GM21447 (cell line): Measurements from ENCODE around the gene RFX2.
"Not testable (repeated sequence)": the region's sequence is repeated elsewhere in the genome, so short reads cannot be mapped to it uniquely, and the experiment has no call there.

ENCODE experiments used
- ATAC-seq: cut with Tn5 transposase; IDR thresholded peaks from one replicate; pipeline ENCODE4 v1.9.1; 2021; ENCODE audit not compliant: unreplicated experiment

The RFX2 gene

GRCh38 chr19:5974721-5975387 lies 135.4 kb downstream of the RFX2 start:
- no peak for ATAC-seq

DNA sequence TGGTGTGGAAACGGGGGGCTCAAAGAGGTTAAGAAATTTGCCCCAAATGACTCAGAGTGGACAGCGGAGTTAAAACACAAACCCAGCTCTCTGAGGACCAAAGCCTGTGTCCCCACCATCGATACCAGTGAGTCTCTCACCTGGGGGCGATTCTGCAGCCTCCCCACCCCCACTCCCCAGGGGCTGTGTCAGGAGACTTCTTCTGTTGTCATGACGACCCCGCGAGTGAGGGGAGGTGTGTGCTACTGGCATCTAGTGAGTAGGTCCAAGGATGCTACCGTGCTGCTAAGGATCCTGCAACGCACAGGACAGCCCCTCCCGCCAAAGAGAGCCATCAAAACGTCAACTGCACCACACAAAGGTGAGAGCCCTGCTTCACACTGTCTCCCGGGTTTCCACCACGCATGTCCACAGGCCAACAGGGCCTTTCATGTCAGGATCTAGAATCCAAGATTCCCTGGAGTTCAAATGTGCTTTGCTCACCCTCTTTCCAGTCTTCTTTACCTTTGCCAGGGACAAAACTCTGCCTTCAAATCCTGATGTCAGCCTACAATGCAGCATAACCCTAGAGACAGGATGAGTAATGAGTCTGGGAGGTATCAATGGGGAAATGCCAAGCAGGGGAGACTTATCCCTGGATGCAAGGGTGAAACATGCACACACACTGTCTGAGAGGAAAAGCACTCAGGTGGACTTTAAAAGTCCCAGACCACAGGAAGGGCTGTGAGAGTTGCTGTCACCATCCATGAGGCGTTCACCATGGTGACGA lies 136.2 kb downstream of the RFX2 start:
- ATAC-seq = no peak

DNA sequence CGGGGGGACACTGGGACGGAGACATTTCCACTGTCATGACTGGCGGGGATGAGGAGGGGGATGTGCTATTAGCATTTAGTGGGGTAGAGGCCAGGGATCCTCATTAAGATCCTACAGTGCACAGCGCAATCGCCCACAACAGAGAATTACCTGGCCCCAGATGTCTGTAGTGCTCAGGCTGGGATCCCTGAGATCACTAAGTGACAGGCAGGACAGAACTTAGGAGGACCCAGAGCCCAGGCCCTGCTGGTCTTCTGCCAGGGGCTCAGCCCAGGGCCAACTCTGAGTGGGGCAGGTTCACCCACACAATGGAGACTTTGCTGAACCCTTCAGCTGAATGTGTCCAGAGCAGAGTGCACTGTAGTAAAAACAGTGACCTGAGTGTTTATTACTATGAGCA lies 136.9 kb downstream of the RFX2 start:
- no peak for ATAC-seq

DNA sequence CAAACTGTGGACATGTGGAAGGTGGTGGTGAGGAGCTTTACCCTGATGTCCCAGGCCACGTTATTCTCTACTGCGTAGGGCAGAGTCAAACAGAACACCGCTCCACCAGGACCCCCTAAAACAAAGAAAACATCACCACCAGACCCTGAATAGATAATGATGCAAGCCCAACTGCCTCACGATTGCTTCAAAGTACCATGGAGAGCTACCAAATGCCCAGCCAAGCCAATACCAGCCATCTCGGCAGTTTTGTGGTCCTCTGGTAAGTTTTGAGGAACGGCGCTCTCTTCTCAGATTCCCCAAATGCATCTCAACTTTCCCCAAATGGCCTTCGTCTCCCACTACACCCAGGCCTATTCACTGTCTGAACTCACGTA lies 138.0 kb downstream of the RFX2 start:
- ATAC-seq = no peak

GRCh38 chr19:5971714-5972354 lies 138.5 kb downstream of the RFX2 start:
- ATAC-seq = no peak

DNA sequence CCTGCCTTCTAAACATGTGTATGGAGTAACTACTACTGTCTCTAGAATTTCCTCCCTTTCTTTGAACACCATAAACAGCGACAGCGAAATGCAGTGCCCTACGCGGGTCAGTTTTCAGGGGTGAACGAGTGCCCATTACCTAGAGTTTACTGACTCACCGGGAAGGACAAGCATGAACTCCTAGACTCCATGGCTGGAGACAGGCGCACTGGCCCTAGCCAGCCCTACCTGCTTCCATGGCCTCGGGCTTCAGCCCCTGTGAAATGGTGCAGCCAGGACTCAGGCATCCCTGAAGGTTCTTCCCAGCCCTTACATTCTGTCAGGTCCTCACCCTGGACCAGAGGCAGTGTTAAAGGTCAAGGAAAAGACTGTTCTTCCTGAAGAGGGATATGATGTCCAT lies 140.8 kb downstream of the RFX2 start:
- ATAC-seq = no peak

DNA sequence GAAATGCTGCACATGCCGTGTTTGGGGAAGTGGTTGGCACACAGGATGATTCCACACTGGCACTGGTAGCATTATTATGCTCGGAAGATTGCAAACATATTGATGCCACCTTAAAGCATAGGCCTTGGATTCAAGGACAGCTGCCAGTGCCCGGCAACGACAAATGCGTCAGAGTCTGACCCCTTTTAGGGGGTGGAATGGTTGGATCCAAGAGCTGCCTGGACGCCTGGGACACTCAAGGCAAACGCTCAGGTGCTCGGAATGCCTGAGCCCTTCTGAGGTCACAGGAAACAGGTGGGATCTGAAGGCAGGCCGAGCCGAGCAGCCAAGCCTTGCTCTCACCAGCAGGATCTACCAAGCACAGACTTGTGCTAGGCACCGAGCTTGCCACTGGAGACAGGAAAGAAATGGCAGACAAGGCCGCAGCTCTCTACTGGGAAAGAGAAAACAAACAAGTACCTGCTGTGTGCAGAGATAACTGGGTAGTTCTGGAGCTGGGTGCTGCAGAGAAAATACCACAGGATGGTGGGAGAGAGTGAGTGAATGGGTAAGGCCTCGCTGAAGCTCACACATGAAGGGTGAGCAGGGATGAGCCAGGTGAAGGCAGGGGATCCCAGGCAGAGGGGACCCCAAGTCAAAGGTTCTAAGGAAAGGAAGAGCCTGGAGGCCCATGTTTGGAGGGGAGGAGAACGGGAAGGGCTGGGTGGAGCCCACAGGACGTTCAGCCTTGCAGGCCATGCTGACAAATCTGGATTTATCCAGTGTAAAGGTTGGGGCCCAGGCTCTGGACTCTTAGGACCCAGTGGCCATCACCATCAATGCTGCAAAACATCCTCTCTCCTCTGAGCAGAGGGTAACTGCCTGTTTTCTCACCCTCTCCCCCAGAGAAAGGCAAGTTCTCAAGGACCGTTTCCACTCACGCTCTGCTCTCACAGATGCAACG lies 141.6 kb downstream of the RFX2 start:
- ATAC-seq = no peak

DNA sequence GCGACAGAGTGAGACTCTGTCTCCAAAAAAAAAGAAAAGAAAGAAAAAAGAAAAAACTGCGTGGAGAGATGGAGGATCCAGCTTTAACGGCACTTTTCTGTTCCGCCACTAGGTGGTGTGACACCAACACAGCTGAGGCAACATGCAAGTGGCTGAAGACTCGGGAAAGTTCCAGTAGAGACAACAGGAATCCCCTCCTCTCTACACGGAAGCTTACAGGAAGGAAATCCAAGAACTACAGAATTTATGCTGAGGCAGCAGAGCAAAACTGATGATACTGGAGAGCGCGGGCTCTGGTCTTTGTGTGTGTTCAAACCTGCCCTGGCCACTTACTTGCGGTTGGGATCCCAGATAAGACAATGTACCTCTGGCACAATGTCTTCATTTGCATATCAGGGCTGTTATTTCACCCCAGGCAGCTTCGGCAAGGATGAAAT lies 142.3 kb downstream of the RFX2 start:
- no peak for ATAC-seq

GRCh38 chr19:5967571-5967970 lies 142.7 kb downstream of the RFX2 start:
- no peak for ATAC-seq

GRCh38 chr19:5966941-5967340 lies 143.4 kb downstream of the RFX2 start:
- ATAC-seq = no peak

GRCh38 chr19:5966215-5966614 lies 144.1 kb downstream of the RFX2 start:
- no peak for ATAC-seq

GRCh38 chr19:5964816-5965565 lies 145.3 kb downstream of the RFX2 start:
- no peak for ATAC-seq

DNA sequence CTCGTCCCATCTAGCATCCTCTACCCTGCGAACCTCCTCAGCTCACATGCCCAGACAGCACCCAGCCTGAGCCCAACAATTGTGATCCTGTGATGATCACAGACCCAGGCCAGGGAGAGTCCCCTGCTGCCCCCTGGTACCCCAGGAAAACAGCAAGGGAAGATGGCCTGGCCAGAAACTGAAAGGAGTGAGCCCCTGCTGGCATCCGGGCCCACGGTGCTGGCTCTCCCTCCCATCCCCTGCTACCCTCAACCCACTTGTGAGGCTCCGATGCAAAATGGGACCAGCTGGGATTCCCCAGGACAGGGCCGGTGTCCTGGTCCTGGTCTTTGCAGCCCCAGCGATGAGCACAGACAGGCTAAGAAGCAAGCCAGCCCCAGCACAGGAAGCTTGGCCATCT lies 146.4 kb downstream of the RFX2 start:
- ATAC-seq = no peak

DNA sequence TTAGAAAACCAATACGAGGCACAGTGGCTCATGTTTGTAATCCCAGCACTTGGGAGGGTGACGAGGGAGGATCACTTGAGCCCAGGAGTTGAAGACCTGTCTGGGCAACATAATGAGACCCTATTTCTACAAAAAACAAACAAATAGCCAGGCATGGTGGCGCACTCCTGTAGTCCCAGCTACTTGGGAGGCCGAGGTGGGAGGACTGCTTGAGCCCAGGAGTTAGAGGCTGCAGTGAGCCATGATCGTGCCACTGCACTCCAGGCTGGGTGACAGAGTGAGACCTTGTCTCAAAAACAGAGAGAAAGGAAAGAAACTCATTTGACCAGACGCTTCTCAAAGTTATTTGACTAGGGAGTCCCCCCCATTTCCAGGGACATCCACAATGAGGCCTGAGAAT lies 147.0 kb downstream of the RFX2 start:
- not testable (repeated sequence) for ATAC-seq

GRCh38 chr19:5961969-5962945 lies 148.0 kb downstream of the RFX2 start:
- ATAC-seq = peak; percentile 56

DNA sequence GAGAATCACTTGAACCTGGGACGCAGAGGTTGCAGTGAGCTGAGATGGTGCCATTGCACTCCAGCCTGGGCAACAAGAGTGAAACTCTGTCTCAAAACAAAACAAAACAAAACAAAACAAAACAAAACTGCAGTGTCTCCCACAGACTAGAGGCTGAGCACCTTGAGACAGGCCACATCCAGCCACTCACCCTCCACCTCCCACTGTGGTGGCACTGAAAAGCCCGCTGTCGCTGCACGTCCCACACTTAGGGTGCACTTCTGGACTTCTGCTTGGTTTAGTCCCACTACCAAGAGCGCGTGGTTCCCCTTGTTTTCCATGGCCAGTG lies 148.7 kb downstream of the RFX2 start:
- peak; percentile 12 for ATAC-seq

GRCh38 chr19:5960005-5961001 lies 150.0 kb downstream of the RFX2 start:
- no peak for ATAC-seq
